ENCODE measurements around the gene TMEM170A. TPM values are rescaled to one million over a fixed set of nuclear protein-coding genes. Genes with fewer than 3 reads are reported as not detected.
A peak's percentile ranks its signal among the peaks of the same experiment; 100 is the strongest.

TMEM170A gene
- total and polyA plus RNA-seq, 2 of the 13 experiments (the other 11 are each of a cell fraction or from before 2014, with no cell fraction given) = 35.7 to 39.7 TPM

DNA sequence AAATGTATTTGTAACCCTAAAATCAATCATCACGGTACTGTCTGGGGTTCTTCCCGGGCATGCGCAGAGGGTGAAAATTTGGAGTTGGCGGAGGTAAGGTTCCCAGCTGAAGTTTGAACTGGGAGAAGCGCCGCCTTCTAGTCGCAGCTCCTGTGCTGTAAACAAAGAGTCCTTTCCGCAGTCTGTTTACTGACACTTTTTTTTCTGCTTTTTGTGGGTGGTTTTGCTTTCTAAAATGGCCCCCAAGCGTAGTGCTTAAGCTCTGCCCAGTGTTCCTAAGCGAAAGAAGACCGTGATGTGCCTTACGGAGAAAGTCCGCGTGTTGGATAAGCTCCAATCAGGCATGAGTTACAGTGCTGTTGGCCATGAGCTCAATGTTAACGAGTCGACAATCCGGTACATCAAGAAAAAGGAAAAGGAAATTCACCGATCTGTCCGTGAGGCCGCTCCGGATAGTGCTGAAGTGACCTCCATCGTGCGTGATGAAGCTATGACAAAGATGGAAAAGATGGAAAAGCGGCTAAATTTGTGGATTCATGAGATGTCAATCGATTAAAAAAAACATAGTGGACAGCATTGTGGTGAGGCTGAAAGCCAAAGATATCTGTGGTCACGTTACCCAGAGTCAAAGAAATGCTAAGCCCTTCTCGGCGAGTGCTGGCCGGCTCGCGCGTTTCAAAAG, 30.6 kb downstream of the TMEM170A start (continued):
- no peak for TF ChIP-seq MAZ (IDR thresholded peaks at IDR 0.05; ENCODE audit: borderline replicate concordance, low read depth, low read length)
- TF ChIP-seq MAZ (CRISPR knock-in tag; IDR thresholded peaks at IDR 0.05; ENCODE audit: low read depth) = no peak; the same call in none of the 2 replicates
- TF ChIP-seq ZNF432 (CRISPR knock-in tag; IDR thresholded peaks at IDR 0.05; ENCODE audit: borderline replicate concordance) = no peak
- no peak for TF ChIP-seq SMARCC2 (IDR thresholded peaks at IDR 0.05)
- TF ChIP-seq, protein P1, sequence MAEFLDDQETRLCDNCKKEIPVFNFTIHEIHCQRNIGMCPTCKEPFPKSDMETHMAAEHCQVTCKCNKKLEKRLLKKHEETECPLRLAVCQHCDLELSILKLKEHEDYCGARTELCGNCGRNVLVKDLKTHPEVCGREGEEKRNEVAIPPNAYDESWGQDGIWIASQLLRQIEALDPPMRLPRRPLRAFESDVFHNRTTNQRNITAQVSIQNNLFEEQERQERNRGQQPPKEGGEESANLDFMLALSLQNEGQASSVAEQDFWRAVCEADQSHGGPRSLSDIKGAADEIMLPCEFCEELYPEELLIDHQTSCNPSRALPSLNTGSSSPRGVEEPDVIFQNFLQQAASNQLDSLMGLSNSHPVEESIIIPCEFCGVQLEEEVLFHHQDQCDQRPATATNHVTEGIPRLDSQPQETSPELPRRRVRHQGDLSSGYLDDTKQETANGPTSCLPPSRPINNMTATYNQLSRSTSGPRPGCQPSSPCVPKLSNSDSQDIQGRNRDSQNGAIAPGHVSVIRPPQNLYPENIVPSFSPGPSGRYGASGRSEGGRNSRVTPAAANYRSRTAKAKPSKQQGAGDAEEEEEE (CRISPR knock-in tag; IDR thresholded peaks at IDR 0.05; ENCODE audit: borderline replicate concordance) = 0 out of 2 replicates have a peak, but pooled peaks have one; percentile 34
- TF ChIP-seq GATAD1 (CRISPR knock-in tag; IDR thresholded peaks at IDR 0.05) = no peak; the same call in 1 of the 2 replicates
- TF ChIP-seq, protein P2, sequence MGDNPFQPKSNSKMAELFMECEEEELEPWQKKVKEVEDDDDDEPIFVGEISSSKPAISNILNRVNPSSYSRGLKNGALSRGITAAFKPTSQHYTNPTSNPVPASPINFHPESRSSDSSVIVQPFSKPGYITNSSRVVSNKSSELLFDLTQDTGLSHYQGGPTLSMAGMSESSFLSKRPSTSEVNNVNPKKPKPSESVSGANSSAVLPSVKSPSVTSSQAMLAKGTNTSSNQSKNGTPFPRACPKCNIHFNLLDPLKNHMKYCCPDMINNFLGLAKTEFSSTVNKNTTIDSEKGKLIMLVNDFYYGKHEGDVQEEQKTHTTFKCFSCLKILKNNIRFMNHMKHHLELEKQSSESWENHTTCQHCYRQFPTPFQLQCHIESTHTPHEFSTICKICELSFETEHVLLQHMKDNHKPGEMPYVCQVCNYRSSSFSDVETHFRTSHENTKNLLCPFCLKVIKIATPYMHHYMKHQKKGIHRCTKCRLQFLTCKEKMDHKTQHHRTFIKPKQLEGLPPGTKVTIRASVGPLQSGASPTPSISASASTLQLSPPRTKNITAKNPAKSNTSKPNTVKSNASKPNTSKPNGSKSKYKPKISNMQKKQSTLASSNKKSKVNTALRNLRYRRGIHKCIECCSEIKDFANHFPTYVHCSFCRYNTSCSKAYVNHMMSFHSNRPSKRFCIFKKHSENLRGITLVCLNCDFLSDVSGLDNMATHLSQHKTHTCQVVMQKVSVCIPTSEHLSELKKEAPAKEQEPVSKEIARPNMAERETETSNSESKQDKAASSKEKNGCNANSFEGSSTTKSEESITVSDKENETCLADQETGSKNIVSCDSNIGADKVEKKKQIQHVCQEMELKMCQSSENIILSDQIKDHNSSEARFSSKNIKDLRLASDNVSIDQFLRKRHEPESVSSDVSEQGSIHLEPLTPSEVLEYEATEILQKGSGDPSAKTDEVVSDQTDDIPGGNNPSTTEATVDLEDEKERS (CRISPR knock-in tag; IDR thresholded peaks at IDR 0.05) = peak; percentile 3; the same call in 1 of the 2 replicates
- peak; percentile 27; the same call in 1 of the 2 replicates for TF ChIP-seq ZNF776 (CRISPR knock-in tag; IDR thresholded peaks at IDR 0.05)
- TF ChIP-seq ZNF652 (CRISPR knock-in tag; IDR thresholded peaks at IDR 0.05; ENCODE audit: borderline replicate concordance, low read depth) = no peak; the same call in 1 of the 2 replicates
- TF ChIP-seq SETDB1 (CRISPR knock-in tag; IDR thresholded peaks at IDR 0.05; ENCODE audit: borderline replicate concordance) = no peak
- TF ChIP-seq, protein P3, sequence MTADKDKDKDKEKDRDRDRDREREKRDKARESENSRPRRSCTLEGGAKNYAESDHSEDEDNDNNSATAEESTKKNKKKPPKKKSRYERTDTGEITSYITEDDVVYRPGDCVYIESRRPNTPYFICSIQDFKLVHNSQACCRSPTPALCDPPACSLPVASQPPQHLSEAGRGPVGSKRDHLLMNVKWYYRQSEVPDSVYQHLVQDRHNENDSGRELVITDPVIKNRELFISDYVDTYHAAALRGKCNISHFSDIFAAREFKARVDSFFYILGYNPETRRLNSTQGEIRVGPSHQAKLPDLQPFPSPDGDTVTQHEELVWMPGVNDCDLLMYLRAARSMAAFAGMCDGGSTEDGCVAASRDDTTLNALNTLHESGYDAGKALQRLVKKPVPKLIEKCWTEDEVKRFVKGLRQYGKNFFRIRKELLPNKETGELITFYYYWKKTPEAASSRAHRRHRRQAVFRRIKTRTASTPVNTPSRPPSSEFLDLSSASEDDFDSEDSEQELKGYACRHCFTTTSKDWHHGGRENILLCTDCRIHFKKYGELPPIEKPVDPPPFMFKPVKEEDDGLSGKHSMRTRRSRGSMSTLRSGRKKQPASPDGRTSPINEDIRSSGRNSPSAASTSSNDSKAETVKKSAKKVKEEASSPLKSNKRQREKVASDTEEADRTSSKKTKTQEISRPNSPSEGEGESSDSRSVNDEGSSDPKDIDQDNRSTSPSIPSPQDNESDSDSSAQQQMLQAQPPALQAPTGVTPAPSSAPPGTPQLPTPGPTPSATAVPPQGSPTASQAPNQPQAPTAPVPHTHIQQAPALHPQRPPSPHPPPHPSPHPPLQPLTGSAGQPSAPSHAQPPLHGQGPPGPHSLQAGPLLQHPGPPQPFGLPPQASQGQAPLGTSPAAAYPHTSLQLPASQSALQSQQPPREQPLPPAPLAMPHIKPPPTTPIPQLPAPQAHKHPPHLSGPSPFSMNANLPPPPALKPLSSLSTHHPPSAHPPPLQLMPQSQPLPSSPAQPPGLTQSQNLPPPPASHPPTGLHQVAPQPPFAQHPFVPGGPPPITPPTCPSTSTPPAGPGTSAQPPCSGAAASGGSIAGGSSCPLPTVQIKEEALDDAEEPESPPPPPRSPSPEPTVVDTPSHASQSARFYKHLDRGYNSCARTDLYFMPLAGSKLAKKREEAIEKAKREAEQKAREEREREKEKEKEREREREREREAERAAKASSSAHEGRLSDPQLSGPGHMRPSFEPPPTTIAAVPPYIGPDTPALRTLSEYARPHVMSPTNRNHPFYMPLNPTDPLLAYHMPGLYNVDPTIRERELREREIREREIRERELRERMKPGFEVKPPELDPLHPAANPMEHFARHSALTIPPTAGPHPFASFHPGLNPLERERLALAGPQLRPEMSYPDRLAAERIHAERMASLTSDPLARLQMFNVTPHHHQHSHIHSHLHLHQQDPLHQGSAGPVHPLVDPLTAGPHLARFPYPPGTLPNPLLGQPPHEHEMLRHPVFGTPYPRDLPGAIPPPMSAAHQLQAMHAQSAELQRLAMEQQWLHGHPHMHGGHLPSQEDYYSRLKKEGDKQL (CRISPR knock-in tag; IDR thresholded peaks at IDR 0.05; ENCODE audit: low read depth) = no peak
- TF ChIP-seq ZNF343 (CRISPR knock-in tag; IDR thresholded peaks at IDR 0.05) = no peak; the same call in 1 of the 2 replicates
- no peak for TF ChIP-seq MYNN (CRISPR knock-in tag; IDR thresholded peaks at IDR 0.05; ENCODE audit: low read depth)
- TF ChIP-seq, protein P4, sequence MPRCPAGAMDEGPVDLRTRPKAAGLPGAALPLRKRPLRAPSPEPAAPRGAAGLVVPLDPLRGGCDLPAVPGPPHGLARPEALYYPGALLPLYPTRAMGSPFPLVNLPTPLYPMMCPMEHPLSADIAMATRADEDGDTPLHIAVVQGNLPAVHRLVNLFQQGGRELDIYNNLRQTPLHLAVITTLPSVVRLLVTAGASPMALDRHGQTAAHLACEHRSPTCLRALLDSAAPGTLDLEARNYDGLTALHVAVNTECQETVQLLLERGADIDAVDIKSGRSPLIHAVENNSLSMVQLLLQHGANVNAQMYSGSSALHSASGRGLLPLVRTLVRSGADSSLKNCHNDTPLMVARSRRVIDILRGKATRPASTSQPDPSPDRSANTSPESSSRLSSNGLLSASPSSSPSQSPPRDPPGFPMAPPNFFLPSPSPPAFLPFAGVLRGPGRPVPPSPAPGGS (CRISPR knock-in tag; IDR thresholded peaks at IDR 0.05) = no peak
- no peak for TF ChIP-seq ZNF225 (CRISPR knock-in tag; IDR thresholded peaks at IDR 0.05)
- TF ChIP-seq, protein P5, sequence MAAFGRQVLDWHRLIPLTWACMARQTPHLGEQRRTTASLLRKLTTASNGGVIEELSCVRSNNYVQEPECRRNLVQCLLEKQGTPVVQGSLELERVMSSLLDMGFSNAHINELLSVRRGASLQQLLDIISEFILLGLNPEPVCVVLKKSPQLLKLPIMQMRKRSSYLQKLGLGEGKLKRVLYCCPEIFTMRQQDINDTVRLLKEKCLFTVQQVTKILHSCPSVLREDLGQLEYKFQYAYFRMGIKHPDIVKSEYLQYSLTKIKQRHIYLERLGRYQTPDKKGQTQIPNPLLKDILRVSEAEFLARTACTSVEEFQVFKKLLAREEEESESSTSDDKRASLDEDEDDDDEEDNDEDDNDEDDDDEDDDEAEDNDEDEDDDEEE (CRISPR knock-in tag; IDR thresholded peaks at IDR 0.05) = peak; percentile 80; the same call in 1 of the 2 replicates
